HG02852 (cell line): ENCODE measurements around the gene AKR1D1.

Experiments
- ATAC-seq: cut with Tn5 transposase; IDR thresholded peaks from one replicate; pipeline ENCODE4 v1.9.1; 2021; ENCODE audit warnings: mild to moderate bottlenecking, moderate library complexity; ENCODE audit not compliant: unreplicated experiment

Gene AKR1D1

GRCh38 chr7:138161600-138162081 lies 85.4 kb downstream of the AKR1D1 start:
- ATAC-seq = peak; percentile 100

- ATAC-seq = no peak
Measured at GRCh38 chr7:138162236-138162635, 86.0 kb downstream of the AKR1D1 start.

DNA sequence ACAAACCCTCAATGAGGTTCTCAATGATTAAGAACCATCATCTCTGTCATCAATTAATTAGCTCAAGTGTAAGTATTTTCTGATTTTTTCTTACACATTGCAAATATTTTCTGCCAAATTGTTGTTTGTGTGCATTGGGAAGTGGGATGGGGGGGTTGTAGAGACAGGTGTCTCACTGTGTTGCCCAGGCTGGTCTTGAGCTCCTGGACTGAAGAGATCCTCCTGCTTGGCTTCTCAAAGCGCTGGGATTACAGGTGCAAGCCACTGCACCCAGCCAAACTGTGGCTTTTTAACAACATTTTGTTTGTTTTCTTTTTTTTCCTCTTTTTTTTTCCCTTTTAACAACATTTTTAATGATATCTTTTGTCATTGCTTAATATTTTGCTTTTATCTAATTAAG lies 87.5 kb downstream of the AKR1D1 start:
- ATAC-seq = no peak

- ATAC-seq = no peak
Measured at GRCh38 chr7:138164804-138165203, 88.5 kb downstream of the AKR1D1 start.

- ATAC-seq = no peak
Measured at GRCh38 chr7:138166681-138167080, 90.4 kb downstream of the AKR1D1 start.

DNA sequence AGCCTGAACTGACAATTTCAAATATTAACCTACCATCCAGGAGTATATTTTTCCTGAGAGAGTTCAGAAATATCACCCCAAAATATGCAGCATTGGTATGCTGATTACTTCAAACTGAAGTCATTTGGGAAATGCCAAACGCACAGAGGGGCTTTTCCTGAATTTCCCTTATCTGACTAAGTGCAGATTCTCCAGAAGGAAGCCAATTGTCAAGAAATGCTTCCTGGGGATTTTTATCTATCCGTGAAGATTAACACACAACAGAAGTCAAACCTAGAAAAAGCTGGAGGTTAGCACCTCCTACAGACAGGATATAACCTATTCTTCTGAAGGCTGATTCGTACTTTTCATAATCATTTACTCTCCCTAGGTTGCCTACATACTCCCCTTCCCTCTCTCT lies 91.0 kb downstream of the AKR1D1 start:
- ATAC-seq = no peak

GRCh38 chr7:138167869-138168296 lies 91.6 kb downstream of the AKR1D1 start:
- ATAC-seq = no peak
